Esophagus muscularis mucosa (tissue), 4 donors: ENCODE measurements around the gene PLCH1. TPM values are rescaled to one million over a fixed set of nuclear protein-coding genes. Genes with fewer than 3 reads are reported as not detected.
"Not testable (repeated sequence)": the region's sequence is repeated elsewhere in the genome, so short reads cannot be mapped to it uniquely, and the experiment has no call there.

Source experiments
- DNase-seq: peaks from one replicate; pipeline ENCODE4 v3.0.0-alpha.2; 2017; ENCODE audit errors: extremely low spot score
- H3K27ac ChIP-seq, 4 donors: fragments of 200-600 bp; sonication (generic); replicated peaks in 1 of 4; 1 replicate in 3 of 4; 2 replicates in 1 of 4; pipeline ENCODE4 v1.5.1; 2016 to 2019; ENCODE audit warnings: mild to moderate bottlenecking in 1 of 4
- H3K27me3 ChIP-seq, 4 donors: fragments of 200-600 bp; sonication (generic); one replicate each; pipeline versions ENCODE4 v1.5.1 to v1.6.0; 2016 to 2019
- H3K36me3 ChIP-seq, 4 donors: fragments of 200-600 bp; sonication (generic); one replicate each; pipeline ENCODE4 v1.5.1; 2016 to 2019
- H3K4me1 ChIP-seq, 4 donors: fragments of 200-600 bp; sonication (generic); one replicate each; pipeline ENCODE4 v1.5.1; 2016 to 2019
- H3K4me3 ChIP-seq, 4 donors: fragments of 200-600 bp; sonication (generic); 1 replicate in 2 of 4; 2 replicates in 2 of 4; pipeline ENCODE4 v1.5.1; 2016 to 2019; ENCODE audit warnings: mild to moderate bottlenecking in 4 of 4, moderate library complexity in 1 of 4
- H3K9me3 ChIP-seq, 4 donors: fragments of 200-600 bp; sonication (generic); 1 replicate in 3 of 4; 2 replicates in 1 of 4; pipeline ENCODE4 v1.5.1; 2016 to 2019
- CTCF ChIP-seq, 3 experiments: fragments of 200-600 bp in 2 of 3; fragments of 450-650 bp in 1 of 3; sonication (generic) in 2 of 3; IDR thresholded peaks; one replicate each; pipeline ENCODE4 v1.5.1; 2017 to 2019; ENCODE audit warnings: antibody characterized with exemption in 3 of 3, mild to moderate bottlenecking in 2 of 3, moderate library complexity in 1 of 3
- EP300 ChIP-seq: sonication (generic); formaldehyde crosslinking; IDR thresholded peaks from one replicate; pipeline ENCODE4 v1.6.1; 2017; ENCODE audit warnings: antibody characterized with exemption
- POLR2A ChIP-seq: fragments of 450-650 bp; IDR thresholded peaks from one replicate; pipeline ENCODE4 v1.6.1; 2017; ENCODE audit warnings: antibody characterized with exemption, moderate library complexity, mild to moderate bottlenecking, low read depth
- POLR2AphosphoS5 ChIP-seq, 2 donors: sonication (generic); formaldehyde crosslinking; IDR thresholded peaks; one replicate each; pipeline ENCODE4 v1.6.1; 2017; ENCODE audit warnings: antibody characterized with exemption in 2 of 2
- WGBS: methylation state at CpG from one replicate; pipeline ENCODE4 v1.1.5; 2018; 5-methylcytosine and 5-hydroxymethylcytosine counted together
- intact Hi-C: fragments of 100-400 bp; cut with DNase I; formaldehyde crosslinking; loops from one replicate; pipeline ENCODE4 v1.15.1; 2023
- total RNA-seq, 4 donors: library from RNA; depleted of rRNA; stranded (reverse); fragments of >200 nt; gene quantifications; one replicate each; pipeline versions ENCODE4 v1.1.0 to v1.2.1, GENCODE V29; 2016

The PLCH1 gene
- total RNA-seq, 4 donors from 2014 or later = under 0.01 to 0.52 (median 0.36) TPM

DNA sequence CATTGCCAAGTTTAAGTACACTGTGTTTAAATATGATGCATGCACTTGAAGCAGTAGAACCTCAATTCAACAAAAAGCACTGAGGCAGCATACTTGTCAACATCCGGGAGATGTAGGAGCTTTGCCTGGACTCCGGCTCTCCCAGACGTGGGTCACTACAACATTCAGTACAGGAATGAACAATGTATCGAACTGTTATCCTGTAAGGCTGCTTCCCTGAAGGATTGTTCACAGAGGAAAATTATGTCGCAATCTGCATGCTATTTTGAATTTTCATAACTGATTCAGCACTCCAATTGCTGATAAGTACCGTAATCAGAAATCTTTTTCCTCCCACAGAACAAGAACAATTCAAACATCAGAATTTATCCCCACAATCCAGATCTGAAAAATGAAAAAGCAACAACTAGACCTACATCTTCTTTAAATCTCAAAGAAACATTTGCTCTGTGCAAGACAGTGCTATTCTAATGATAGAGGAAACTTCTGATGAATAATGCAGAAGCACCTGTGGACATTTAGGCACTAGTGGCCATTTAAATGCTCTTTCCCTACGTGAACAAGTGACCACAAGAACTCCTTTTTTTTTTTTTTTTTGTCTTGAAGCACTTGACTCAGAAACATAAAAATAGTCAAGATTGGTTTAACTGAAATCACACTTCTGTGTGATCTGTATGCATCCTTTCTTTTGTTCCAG, 113.4 kb downstream of the PLCH1 start:
- no peaks in the 10 kb centered on the region for H3K36me3 ChIP-seq
- no peak overlapping the region for H3K4me3 ChIP-seq
- 68% methylated on average over 7 of the region's 7 CpGs for WGBS
- no peaks in the 10 kb centered on the region for H3K27me3 ChIP-seq
- H3K4me1 ChIP-seq = no peaks in the 10 kb centered on the region
- no peak for DNase-seq
- TF ChIP-seq EP300 = no peak
- TF ChIP-seq POLR2AphosphoS5 (IDR thresholded peaks at IDR 0.05) = no peak
- no peak for TF ChIP-seq CTCF (IDR thresholded peaks at IDR 0.05)
- no peak for TF ChIP-seq POLR2A
- intact Hi-C loops = no loop called here
- H3K9me3 ChIP-seq = no peaks in the 10 kb centered on the region
- H3K27ac ChIP-seq = no peak overlapping the region

DNA sequence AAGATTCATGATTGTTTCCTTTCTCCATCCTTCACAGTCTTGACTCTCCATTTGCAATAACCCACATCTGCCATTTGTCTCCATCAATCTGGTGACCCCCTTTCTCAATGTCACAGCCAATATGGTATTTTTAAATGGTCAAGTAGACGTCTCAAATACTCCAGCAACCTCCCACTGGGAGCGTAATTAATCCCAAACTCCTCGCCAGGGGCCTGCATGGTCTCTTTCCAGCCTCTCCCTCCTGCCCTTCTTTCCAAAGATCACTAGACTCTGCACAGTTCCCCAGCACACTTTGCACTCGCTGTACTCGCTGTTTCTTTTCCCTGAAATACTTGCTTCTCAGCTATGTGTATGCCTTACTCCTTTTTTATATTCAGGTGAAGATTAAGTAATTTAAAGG, 115.3 kb downstream of the PLCH1 start:
- Histone ChIP-seq H3K4me3 (no peak overlapping the region), H3K4me1 (no peaks in the 10 kb centered on the region), H3K27me3 (no peaks in the 10 kb centered on the region), H3K9me3 (no peaks in the 10 kb centered on the region), H3K36me3 (no peaks in the 10 kb centered on the region), H3K27ac (no peak overlapping the region)
- no peak for TF ChIP-seq EP300
- DNase-seq = no peak
- intact Hi-C loops = no loop called here
- 67% methylated on average over 5 of the region's 5 CpGs for WGBS

- intact Hi-C loops = no loop called here
- no peak overlapping the region for H3K27ac ChIP-seq
- 71% methylated on average over 4 of the region's 4 CpGs for WGBS
- H3K27me3 ChIP-seq = no peaks in the 10 kb centered on the region
- no peak for DNase-seq
- TF ChIP-seq POLR2A = no peak
- no peak for TF ChIP-seq CTCF (IDR thresholded peaks at IDR 0.05)
- no peak for TF ChIP-seq EP300
- no peak for TF ChIP-seq POLR2AphosphoS5 (IDR thresholded peaks at IDR 0.05)
- no peaks in the 10 kb centered on the region for H3K4me1 ChIP-seq
- no peaks in the 10 kb centered on the region for H3K36me3 ChIP-seq
- no peak overlapping the region for H3K4me3 ChIP-seq
- no peaks in the 10 kb centered on the region for H3K9me3 ChIP-seq
These were observed 115.8 kb downstream of the PLCH1 start for GRCh38 chr3:155629056-155629455.

- H3K4me3 ChIP-seq, H3K27me3 ChIP-seq, H3K27ac ChIP-seq, intact Hi-C loops, H3K36me3 ChIP-seq, DNase-seq, H3K4me1 ChIP-seq, H3K9me3 ChIP-seq: not testable (repeated sequence)
- WGBS = 65% methylated on average over 3 of the region's 3 CpGs
These were observed 122.2 kb downstream of the PLCH1 start for GRCh38 chr3:155622647-155623046.

GRCh38 chr3:155620552-155620951, 124.3 kb downstream of the PLCH1 start:
- H3K27me3 ChIP-seq, H3K9me3 ChIP-seq, H3K36me3 ChIP-seq, H3K4me3 ChIP-seq, intact Hi-C loops, H3K4me1 ChIP-seq, H3K27ac ChIP-seq, DNase-seq: not testable (repeated sequence)
- WGBS = 65% methylated on average over 5 of the region's 5 CpGs

- intact Hi-C loops = no loop called here
- Histone ChIP-seq H3K4me1 (no peaks in the 10 kb centered on the region), H3K36me3 (no peaks in the 10 kb centered on the region), H3K27ac (no peak overlapping the region), H3K9me3 (peaks cover 0 to 8% (median 4%) of the 10 kb centered on the region in 4 donors), H3K4me3 (no peak overlapping the region), H3K27me3 (no peaks in the 10 kb centered on the region)
- TF ChIP-seq POLR2AphosphoS5 (IDR thresholded peaks at IDR 0.05) = no peak
- no peak for TF ChIP-seq EP300
- no peak for DNase-seq
These were observed 125.6 kb downstream of the PLCH1 start for GRCh38 chr3:155619118-155619915.

- Histone ChIP-seq H3K36me3 (no peaks in the 10 kb centered on the region), H3K27ac (no peak overlapping the region), H3K9me3 (peaks cover 0 to 8% (median 4%) of the 10 kb centered on the region in 4 donors), H3K27me3 (no peaks in the 10 kb centered on the region), H3K4me1 (no peaks in the 10 kb centered on the region), H3K4me3 (no peak overlapping the region)
- intact Hi-C loops = no loop called here
- TF ChIP-seq POLR2A (no peak), CTCF (IDR thresholded peaks at IDR 0.05) (no peak), POLR2AphosphoS5 (IDR thresholded peaks at IDR 0.05) (no peak), EP300 (no peak)
- no peak for DNase-seq
These were observed 126.3 kb downstream of the PLCH1 start for GRCh38 chr3:155618543-155618942.
